ENCODE results near the gene STXBP5.

STXBP5 gene

DNA sequence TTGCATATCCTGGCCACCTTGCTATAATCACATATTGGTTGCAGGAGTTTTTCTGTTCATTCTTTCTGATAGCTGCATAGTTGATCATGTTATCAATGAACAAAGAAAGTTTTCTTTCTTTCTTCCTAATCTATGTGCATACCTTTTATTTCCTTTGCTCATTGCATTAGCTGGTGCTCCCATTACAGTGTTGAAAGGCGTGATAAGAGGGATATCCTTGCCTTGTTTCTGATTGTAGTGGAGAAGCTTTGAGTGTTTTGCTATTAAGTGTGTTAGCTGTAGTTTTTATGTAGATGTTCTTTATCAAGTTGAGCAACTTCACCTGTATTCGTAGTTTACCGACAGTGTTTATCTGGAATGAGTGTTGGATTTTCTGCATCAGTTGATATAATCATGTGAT is 14.6 kb downstream of the STXBP5 start:
- DNase-seq = no peak
- H3K4me1 ChIP-seq (ENCODE audit: control insufficient read depth, insufficient read depth, low read depth, low read length) = no peaks in the 10 kb centered on the region
- WGBS = 97% methylated on average over 3 of the region's 3 CpGs

DNA sequence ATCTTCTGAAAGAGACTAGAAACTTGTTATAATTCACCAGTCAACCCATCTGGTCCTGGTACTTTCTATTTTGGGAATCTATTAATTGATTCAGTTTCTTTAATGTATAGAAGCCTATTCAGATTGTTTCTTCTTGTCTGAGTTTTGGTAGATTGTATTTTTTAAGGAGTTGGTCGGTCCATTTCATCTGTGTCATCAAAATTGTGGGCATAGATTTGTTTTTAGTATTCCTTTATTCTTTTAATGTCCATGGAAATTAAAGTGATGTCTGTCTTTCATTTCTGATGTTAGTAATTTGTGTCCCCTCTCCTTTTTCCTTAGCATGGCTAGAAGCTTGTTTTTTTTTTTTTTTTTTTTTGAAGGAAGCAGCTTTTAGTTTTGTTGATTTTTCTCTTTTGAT is 15.2 kb downstream of the STXBP5 start:
- H3K4ac ChIP-seq (ENCODE audit: low read depth in 1 of 2, low read length in 2 of 2) = no peak overlapping the region
- H2BK120ac ChIP-seq (ENCODE audit: low read depth, low read length) = no peak overlapping the region
- WGBS = 100% methylated on average over 1 of the region's 1 CpG

More for the DNA sequence above, 14.6 kb downstream of the STXBP5 start:
- H3K36me3 ChIP-seq (ENCODE audit: control insufficient read depth in 1 of 2, insufficient read depth in 2 of 2, low read depth in 1 of 2, low read length in 2 of 2) = peaks cover 3 to 28% of the 10 kb centered on the region in 2 experiments
- H2BK12ac ChIP-seq (ENCODE audit: low read length in 2 of 2) = no peak overlapping the region
- H2BK5ac ChIP-seq (ENCODE audit: low read depth, low read length, poor library complexity, severe bottlenecking) = no peak overlapping the region
- no peak overlapping the region for H3K9ac ChIP-seq (ENCODE audit: low read length)
- no peak overlapping the region for H3K18ac ChIP-seq (ENCODE audit: low read depth in 1 of 2, low read length in 2 of 2)
- H3K4me3 ChIP-seq (ENCODE audit: insufficient read depth in 1 of 2, low read depth in 1 of 2, low read length in 2 of 2) = no peak overlapping the region
- no peak overlapping the region for H3K14ac ChIP-seq (ENCODE audit: low read length in 2 of 2)
- no peak overlapping the region for H4K8ac ChIP-seq (ENCODE audit: low read length)
- no peak overlapping the region for H2BK15ac ChIP-seq (ENCODE audit: low read depth, poor library complexity, severe bottlenecking)
- H3K79me1 ChIP-seq (replicated peaks; ENCODE audit: low read length, poor library complexity, severe bottlenecking) = peaks cover 14% of the 10 kb centered on the region
- H2AK5ac ChIP-seq (ENCODE audit: low read length, severe bottlenecking) = no peak overlapping the region
- H4K91ac ChIP-seq (ENCODE audit: low read length) = no peak overlapping the region
- no peak overlapping the region for H2AFZ ChIP-seq (ENCODE audit: low read depth, low read length)
- H3K23ac ChIP-seq (ENCODE audit: low read length in 2 of 2) = no peak overlapping the region
- H3K27me3 ChIP-seq (ENCODE audit: control insufficient read depth in 1 of 2, insufficient read depth in 1 of 2, low read length in 2 of 2) = no peaks in the 10 kb centered on the region
- no peak overlapping the region for H2BK120ac ChIP-seq (ENCODE audit: low read depth, low read length)
- H3K9me3 ChIP-seq (ENCODE audit: control insufficient read depth, low read length) = no peaks in the 10 kb centered on the region
- H3K27ac ChIP-seq (ENCODE audit: low read length, poor library complexity, severe bottlenecking) = no peak overlapping the region
- H3K4ac ChIP-seq (ENCODE audit: low read depth in 1 of 2, low read length in 2 of 2) = no peak overlapping the region
- no peak overlapping the region for H3K4me2 ChIP-seq (ENCODE audit: low read length, poor library complexity, severe bottlenecking)

DNA sequence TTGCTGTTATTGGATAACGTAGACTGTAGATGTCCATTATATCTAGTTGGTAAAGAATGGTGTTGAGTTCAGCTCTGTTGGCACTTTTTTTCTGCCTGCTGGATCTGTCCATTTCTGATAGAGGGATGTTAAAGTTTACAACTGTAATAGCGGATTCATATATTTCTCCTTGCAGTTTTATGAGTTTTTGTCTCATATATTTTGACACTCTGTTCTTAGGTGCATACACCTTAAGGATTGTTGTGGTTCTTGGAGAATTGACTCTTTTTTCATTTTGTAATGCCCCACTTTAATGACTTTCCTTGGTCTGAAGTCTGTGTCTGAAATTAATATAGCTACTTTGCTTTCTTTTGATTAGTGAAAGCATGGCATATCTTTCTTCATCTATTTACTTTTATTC is 16.1 kb downstream of the STXBP5 start:
- no peak overlapping the region for H2AK5ac ChIP-seq (ENCODE audit: low read length, severe bottlenecking)
- H2AFZ ChIP-seq (ENCODE audit: low read depth, low read length) = no peak overlapping the region
- H2BK120ac ChIP-seq (ENCODE audit: low read depth, low read length) = no peak overlapping the region
- 100% methylated on average over 1 of the region's 2 CpGs for WGBS
- no peak overlapping the region for H3K18ac ChIP-seq (ENCODE audit: low read depth in 1 of 2, low read length in 2 of 2)
- no peaks in the 10 kb centered on the region for H3K27me3 ChIP-seq (ENCODE audit: control insufficient read depth in 1 of 2, insufficient read depth in 1 of 2, low read length in 2 of 2)
- peaks cover 11% of the 10 kb centered on the region for H3K79me1 ChIP-seq (replicated peaks; ENCODE audit: low read length, poor library complexity, severe bottlenecking)
- no peak overlapping the region for H3K4ac ChIP-seq (ENCODE audit: low read depth in 1 of 2, low read length in 2 of 2)
- H3K4me3 ChIP-seq (ENCODE audit: insufficient read depth in 1 of 2, low read depth in 1 of 2, low read length in 2 of 2) = no peak overlapping the region
- H3K27ac ChIP-seq (ENCODE audit: low read length, poor library complexity, severe bottlenecking) = no peak overlapping the region
- H3K4me1 ChIP-seq (ENCODE audit: control insufficient read depth, insufficient read depth, low read depth, low read length) = no peaks in the 10 kb centered on the region
- H3K9ac ChIP-seq (ENCODE audit: low read length) = no peak overlapping the region
- H3K4me2 ChIP-seq (ENCODE audit: low read length, poor library complexity, severe bottlenecking) = no peak overlapping the region
- no peak overlapping the region for H3K14ac ChIP-seq (ENCODE audit: low read length in 2 of 2)
- no peak overlapping the region for H4K91ac ChIP-seq (ENCODE audit: low read length)
- H2BK15ac ChIP-seq (ENCODE audit: low read depth, poor library complexity, severe bottlenecking) = no peak overlapping the region
- H3K9me3 ChIP-seq (ENCODE audit: control insufficient read depth, low read length) = no peaks in the 10 kb centered on the region
- H3K36me3 ChIP-seq (ENCODE audit: control insufficient read depth in 1 of 2, insufficient read depth in 2 of 2, low read depth in 1 of 2, low read length in 2 of 2) = peaks cover 3 to 27% of the 10 kb centered on the region in 2 experiments
- no peak overlapping the region for H2BK5ac ChIP-seq (ENCODE audit: low read depth, low read length, poor library complexity, severe bottlenecking)
- DNase-seq = no peak
- no peak overlapping the region for H3K23ac ChIP-seq (ENCODE audit: low read length in 2 of 2)
- H4K8ac ChIP-seq (ENCODE audit: low read length) = no peak overlapping the region
- no peak overlapping the region for H2BK12ac ChIP-seq (ENCODE audit: low read length in 2 of 2)

More for the DNA sequence above, 15.2 kb downstream of the STXBP5 start:
- H2BK5ac ChIP-seq (ENCODE audit: low read depth, low read length, poor library complexity, severe bottlenecking) = no peak overlapping the region
- no peak overlapping the region for H2BK15ac ChIP-seq (ENCODE audit: low read depth, poor library complexity, severe bottlenecking)
- no peak overlapping the region for H3K18ac ChIP-seq (ENCODE audit: low read depth in 1 of 2, low read length in 2 of 2)
- H3K9ac ChIP-seq (ENCODE audit: low read length) = no peak overlapping the region
- no peaks in the 10 kb centered on the region for H3K9me3 ChIP-seq (ENCODE audit: control insufficient read depth, low read length)
- no peak overlapping the region for H3K27ac ChIP-seq (ENCODE audit: low read length, poor library complexity, severe bottlenecking)
- no peak overlapping the region for H2AFZ ChIP-seq (ENCODE audit: low read depth, low read length)
- H3K14ac ChIP-seq (ENCODE audit: low read length in 2 of 2) = no peak overlapping the region
- H3K23ac ChIP-seq (ENCODE audit: low read length in 2 of 2) = no peak overlapping the region
- H3K79me1 ChIP-seq (replicated peaks; ENCODE audit: low read length, poor library complexity, severe bottlenecking) = peaks cover 16% of the 10 kb centered on the region
- no peaks in the 10 kb centered on the region for H3K27me3 ChIP-seq (ENCODE audit: control insufficient read depth in 1 of 2, insufficient read depth in 1 of 2, low read length in 2 of 2)
- no peak overlapping the region for H3K4me2 ChIP-seq (ENCODE audit: low read length, poor library complexity, severe bottlenecking)
- no peak overlapping the region for H4K91ac ChIP-seq (ENCODE audit: low read length)
- H4K8ac ChIP-seq (ENCODE audit: low read length) = no peak overlapping the region
- H2AK5ac ChIP-seq (ENCODE audit: low read length, severe bottlenecking) = no peak overlapping the region
- H3K4me1 ChIP-seq (ENCODE audit: control insufficient read depth, insufficient read depth, low read depth, low read length) = no peaks in the 10 kb centered on the region
- H2BK12ac ChIP-seq (ENCODE audit: low read length in 2 of 2) = no peak overlapping the region
- H3K4me3 ChIP-seq (ENCODE audit: insufficient read depth in 1 of 2, low read depth in 1 of 2, low read length in 2 of 2) = no peak overlapping the region
- DNase-seq = no peak
- H3K36me3 ChIP-seq (ENCODE audit: control insufficient read depth in 1 of 2, insufficient read depth in 2 of 2, low read depth in 1 of 2, low read length in 2 of 2) = peaks cover 3 to 30% of the 10 kb centered on the region in 2 experiments

DNA sequence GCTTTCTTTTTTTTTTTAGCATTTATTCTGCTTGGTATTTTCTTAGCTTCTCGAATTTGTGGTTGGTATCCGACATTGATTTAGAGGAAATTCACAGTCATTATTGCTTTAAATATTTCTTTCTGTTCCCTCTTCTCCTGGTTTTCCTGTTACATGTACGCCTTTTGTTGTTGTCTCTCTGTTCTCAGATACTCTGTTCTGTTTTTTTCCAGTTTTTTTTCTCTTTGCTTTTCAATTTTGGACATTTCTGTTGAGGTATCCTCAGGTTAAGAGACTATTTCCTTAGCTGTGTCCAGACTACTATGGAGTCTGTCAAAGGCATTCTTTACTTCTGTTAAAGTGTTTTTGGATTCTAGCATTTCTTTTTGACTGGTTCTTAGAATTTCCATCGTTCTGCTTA is 17.5 kb downstream of the STXBP5 start:
- Histone ChIP-seq H3K4me3 (ENCODE audit: insufficient read depth in 1 of 2, low read depth in 1 of 2, low read length in 2 of 2) (no peak overlapping the region), H3K4me2 (ENCODE audit: low read length, poor library complexity, severe bottlenecking) (no peak overlapping the region), H2BK12ac (ENCODE audit: low read length in 2 of 2) (no peak overlapping the region), H2BK5ac (ENCODE audit: low read depth, low read length, poor library complexity, severe bottlenecking) (no peak overlapping the region), H3K79me1 (replicated peaks; ENCODE audit: low read length, poor library complexity, severe bottlenecking) (peaks cover 15% of the 10 kb centered on the region), H2BK15ac (ENCODE audit: low read depth, poor library complexity, severe bottlenecking) (no peak overlapping the region), H3K36me3 (ENCODE audit: control insufficient read depth in 1 of 2, insufficient read depth in 2 of 2, low read depth in 1 of 2, low read length in 2 of 2) (peaks cover 6 to 37% of the 10 kb centered on the region in 2 experiments), H4K8ac (ENCODE audit: low read length) (no peak overlapping the region), H2BK120ac (ENCODE audit: low read depth, low read length) (no peak overlapping the region), H3K23ac (ENCODE audit: low read length in 2 of 2) (no peak overlapping the region), H4K91ac (ENCODE audit: low read length) (no peak overlapping the region), H3K14ac (ENCODE audit: low read length in 2 of 2) (no peak overlapping the region), H3K4ac (ENCODE audit: low read depth in 1 of 2, low read length in 2 of 2) (no peak overlapping the region), H3K4me1 (ENCODE audit: control insufficient read depth, insufficient read depth, low read depth, low read length) (no peaks in the 10 kb centered on the region), H3K27me3 (ENCODE audit: control insufficient read depth in 1 of 2, insufficient read depth in 1 of 2, low read length in 2 of 2) (no peaks in the 10 kb centered on the region), H3K9ac (ENCODE audit: low read length) (no peak overlapping the region), H3K9me3 (ENCODE audit: control insufficient read depth, low read length) (no peaks in the 10 kb centered on the region), H3K27ac (ENCODE audit: low read length, poor library complexity, severe bottlenecking) (no peak overlapping the region), H3K18ac (ENCODE audit: low read depth in 1 of 2, low read length in 2 of 2) (no peak overlapping the region), H2AFZ (ENCODE audit: low read depth, low read length) (no peak overlapping the region), H2AK5ac (ENCODE audit: low read length, severe bottlenecking) (no peak overlapping the region)
- 92% methylated on average over 2 of the region's 4 CpGs for WGBS
- DNase-seq = no peak
